Fibroblast of mammary gland (primary cell): Measurements from ENCODE around the gene ROS1.
A peak's percentile ranks its signal among the peaks of the same experiment; 100 is the strongest.

Experiments
- DNase-seq: peaks from one replicate; pipeline ENCODE4 v3.0.0-alpha.2; 2010; ENCODE audit warnings: low read depth
- H3K4me3 ChIP-seq: 2 replicates; pipeline ENCODE4 v1.5.1; 2011; ENCODE audit warnings: low read depth, mild to moderate bottlenecking, low read length, moderate library complexity; ENCODE audit not compliant: control insufficient read depth
- TF ChIP-seq, protein P1 (sequence below): conservative IDR thresholded peaks from 2 replicates; pipeline ENCODE4 v1.5.1; 2011; ENCODE audit warnings: low read depth, low read length, inconsistent platforms; ENCODE audit not compliant: control insufficient read depth, insufficient read depth

The ROS1 gene

DNA sequence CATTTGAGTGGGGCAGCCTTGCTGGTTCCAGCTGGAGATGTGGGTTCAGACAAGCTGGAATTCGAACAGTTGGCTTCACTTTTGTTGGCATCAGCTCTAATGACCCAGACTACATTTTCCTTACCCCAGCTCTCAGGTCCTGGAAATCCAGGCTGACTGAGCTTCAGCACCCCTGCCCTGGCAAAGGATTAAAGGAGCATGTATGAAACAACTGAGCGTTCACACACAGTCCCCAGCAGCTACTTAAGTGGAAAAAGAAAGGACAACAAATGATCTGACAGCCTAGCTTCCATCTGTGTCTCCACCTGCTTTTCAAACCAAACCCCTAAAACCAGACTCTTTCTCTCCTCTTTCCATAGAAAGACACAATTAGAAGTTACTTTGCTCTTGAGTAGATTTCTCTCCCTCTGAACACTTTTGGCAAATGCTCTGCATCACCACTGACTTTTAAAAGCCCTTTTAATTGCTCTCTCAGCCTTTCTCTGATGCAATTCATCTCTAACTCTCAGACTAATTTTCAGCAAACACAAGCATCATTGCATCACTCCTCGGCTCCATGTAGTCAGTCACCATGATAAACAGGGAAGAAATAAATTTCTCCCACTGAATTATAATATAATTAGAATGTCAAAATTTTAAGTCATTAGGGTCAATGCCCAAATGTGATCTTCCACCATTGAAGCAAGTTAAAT is 28.1 kb downstream of the ROS1 start:
- peak; percentile 27 for DNase-seq
- no peak overlapping the region for H3K4me3 ChIP-seq
- TF ChIP-seq, protein P1, sequence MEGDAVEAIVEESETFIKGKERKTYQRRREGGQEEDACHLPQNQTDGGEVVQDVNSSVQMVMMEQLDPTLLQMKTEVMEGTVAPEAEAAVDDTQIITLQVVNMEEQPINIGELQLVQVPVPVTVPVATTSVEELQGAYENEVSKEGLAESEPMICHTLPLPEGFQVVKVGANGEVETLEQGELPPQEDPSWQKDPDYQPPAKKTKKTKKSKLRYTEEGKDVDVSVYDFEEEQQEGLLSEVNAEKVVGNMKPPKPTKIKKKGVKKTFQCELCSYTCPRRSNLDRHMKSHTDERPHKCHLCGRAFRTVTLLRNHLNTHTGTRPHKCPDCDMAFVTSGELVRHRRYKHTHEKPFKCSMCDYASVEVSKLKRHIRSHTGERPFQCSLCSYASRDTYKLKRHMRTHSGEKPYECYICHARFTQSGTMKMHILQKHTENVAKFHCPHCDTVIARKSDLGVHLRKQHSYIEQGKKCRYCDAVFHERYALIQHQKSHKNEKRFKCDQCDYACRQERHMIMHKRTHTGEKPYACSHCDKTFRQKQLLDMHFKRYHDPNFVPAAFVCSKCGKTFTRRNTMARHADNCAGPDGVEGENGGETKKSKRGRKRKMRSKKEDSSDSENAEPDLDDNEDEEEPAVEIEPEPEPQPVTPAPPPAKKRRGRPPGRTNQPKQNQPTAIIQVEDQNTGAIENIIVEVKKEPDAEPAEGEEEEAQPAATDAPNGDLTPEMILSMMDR: no peak

DNA sequence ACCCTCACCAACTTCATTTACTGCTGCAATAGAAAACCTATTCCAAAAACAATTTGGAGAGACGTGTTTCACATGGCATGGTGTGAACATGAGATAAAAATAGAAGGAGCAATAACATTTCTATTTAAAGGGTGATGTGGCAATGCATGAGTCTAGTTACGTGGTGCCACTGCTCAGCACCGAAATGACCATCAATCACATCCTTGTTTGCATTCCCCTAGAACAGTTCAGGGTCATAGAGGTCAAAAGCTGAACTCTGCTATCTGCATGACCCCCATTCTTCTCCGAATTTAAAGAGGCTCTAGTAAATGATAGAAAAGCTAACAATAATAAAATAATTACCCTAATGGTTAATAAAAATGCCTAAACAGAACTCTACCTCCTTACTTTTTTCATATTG is 29.5 kb downstream of the ROS1 start:
- TF ChIP-seq, protein P1: no peak
- no peak for DNase-seq
- H3K4me3 ChIP-seq: no peak overlapping the region

DNA sequence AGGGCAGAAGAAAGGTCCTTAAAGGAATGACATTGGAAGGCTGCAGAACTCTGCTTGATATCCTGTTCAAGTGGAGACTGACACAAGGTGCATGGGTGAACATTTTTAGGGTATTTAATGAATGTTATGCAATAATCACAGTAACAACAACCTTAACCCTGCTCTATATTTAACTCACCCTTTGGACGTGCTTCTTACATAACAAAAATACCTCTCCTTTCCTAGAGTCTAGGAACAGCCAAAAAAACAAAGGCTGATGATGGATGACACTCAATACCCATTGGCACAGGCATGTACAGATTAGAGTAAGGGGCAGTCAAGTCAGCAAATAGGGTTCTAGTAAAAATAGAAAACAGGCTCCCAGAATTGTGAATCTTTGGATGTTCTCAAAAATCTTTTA is 30.6 kb downstream of the ROS1 start:
- TF ChIP-seq, protein P1: no peak
- no peak overlapping the region for H3K4me3 ChIP-seq
- no peak for DNase-seq

DNA sequence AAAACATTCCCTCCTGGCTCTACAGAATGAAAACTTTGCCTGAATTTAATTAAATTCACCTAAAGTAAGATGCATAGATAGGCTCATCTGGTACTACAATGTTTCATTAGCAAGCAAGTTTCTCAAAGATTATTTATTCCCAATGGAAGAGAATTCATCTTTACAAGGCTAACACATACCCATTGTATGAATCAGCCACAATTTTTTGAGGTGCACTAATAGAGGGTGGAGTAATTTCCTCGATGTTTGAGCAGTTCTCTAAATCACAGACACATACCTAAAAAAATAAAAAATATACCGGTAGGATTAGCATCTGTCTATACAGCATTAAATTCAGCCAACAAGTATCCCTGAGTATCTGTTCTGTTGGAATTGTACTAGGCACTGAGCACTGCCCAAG is 32.7 kb downstream of the ROS1 start:
- no peak for DNase-seq
- no peak overlapping the region for H3K4me3 ChIP-seq
- TF ChIP-seq, protein P1: no peak

DNA sequence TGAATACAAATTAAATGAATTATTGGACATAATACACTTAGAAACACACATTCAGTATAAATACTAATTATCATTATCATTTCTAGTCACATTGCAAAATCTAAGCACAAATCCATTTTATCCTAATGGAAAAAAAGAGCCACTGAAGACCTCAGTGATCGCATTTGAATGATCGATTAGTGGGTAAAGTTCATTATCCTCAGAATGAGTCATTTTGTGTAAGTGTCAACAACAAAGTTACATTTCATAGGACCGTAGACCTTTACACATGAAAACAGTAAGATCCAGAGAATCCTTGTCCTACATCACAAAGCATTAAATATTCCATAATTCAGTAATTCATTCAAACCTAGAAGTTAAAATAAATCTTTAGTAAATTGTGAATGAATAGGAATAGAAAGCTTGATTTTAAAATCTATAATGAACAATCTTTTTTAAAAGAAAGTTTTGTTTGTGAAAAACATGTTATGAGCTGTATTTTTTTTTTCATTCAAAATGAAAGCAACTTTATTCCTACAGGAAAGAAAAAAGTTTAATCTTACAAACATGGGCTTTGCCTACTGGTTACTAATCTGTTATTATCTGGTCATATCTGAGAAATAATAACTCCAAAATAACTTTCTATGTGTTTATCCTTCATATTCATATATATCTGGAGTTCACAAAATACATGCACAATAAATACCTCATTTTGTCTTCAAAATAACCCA is 33.7 kb downstream of the ROS1 start:
- TF ChIP-seq, protein P1: no peak
- no peak for DNase-seq
- H3K4me3 ChIP-seq: no peak overlapping the region

DNA sequence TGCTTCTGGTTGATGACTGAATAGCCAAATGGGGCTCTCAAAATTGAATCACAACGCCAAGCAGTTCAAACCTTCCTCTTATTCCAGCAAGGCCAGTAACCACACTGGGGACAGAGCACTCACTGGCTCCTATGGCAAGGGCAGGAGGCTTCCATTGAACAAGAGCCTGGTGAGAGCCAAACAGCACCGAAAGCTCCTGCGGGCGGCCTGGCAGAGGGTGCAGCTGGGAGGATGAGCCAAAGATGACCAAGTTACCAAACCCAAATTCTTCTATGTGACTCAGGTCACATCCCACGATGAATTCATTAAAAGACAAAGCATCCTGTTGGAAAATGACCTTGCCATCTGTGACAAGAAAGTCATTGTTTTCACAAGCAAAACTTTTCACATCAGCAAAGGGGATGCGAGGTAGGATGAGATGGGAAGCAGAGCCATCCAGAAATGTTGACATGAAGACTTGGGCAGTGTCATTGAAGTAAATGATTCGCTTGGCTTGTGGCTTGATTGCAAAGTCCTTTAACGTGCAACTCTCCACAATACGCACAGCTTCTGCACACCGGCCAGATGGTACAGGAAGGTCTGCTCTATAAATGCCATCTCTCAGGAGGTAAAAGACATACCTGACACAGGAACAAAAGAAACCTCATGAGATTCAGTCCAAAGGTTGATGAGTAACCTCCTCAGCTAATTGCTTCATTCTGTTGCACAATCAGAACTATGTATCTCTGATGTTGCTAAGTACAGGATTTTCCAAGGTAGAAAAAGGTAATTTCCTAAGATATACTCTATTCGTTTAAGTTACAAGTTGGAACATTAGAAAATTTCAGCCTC is 36.3 kb downstream of the ROS1 start:
- no peak overlapping the region for H3K4me3 ChIP-seq
- peak; percentile 51 for DNase-seq
- TF ChIP-seq, protein P1: no peak
